Measurements from ENCODE around the gene PRRC2C.

DNA sequence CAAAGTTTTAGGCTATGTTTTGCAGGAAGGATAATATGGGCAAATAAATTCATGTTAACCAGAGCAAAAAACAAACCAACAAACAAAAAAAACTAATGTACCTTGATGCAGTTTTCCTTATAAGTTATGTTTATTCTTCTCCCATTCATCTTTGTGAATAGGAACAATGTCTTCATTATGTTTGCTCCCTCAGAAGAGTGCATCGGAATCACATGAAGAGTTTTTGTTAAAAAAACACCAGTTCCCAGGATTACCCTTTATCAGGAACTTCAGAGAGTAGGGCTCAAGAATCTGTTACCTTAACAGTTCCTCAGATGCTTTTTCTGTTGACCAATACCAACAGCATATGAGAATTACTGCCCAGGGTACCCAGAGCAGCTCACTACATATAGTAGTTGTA lies 14.6 kb upstream of the PRRC2C start:
- TF ChIP-seq, protein P1, sequence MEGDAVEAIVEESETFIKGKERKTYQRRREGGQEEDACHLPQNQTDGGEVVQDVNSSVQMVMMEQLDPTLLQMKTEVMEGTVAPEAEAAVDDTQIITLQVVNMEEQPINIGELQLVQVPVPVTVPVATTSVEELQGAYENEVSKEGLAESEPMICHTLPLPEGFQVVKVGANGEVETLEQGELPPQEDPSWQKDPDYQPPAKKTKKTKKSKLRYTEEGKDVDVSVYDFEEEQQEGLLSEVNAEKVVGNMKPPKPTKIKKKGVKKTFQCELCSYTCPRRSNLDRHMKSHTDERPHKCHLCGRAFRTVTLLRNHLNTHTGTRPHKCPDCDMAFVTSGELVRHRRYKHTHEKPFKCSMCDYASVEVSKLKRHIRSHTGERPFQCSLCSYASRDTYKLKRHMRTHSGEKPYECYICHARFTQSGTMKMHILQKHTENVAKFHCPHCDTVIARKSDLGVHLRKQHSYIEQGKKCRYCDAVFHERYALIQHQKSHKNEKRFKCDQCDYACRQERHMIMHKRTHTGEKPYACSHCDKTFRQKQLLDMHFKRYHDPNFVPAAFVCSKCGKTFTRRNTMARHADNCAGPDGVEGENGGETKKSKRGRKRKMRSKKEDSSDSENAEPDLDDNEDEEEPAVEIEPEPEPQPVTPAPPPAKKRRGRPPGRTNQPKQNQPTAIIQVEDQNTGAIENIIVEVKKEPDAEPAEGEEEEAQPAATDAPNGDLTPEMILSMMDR (conservative IDR thresholded peaks at IDR 0.05; ENCODE audit: low read depth, low read length) = no peak
- TF ChIP-seq EZH2 (IDR thresholded peaks at IDR 0.05; ENCODE audit: borderline replicate concordance, low read depth, low read length, poor library complexity, severe bottlenecking) = no peak

All from A673 (cell line).